Left ventricle myocardium superior (tissue), 1 donor: ENCODE results near the gene CD52. TPM values are rescaled to one million over a fixed set of nuclear protein-coding genes. Genes with fewer than 3 reads are reported as not detected.
A peak's percentile ranks its signal among the peaks of the same experiment; 100 is the strongest.
"Not testable (repeated sequence)": the region's sequence is repeated elsewhere in the genome, so short reads cannot be mapped to it uniquely, and the experiment has no call there.

Experiments used
- ATAC-seq: fragments of 200-7000 bp; cut with Tn5 transposase; one replicate; pipeline ENCODE4 v1.9.1; 2020; ENCODE audit warnings: mild to moderate bottlenecking, moderate library complexity
- DNase-seq: peaks from one replicate; pipeline ENCODE4 v3.0.0-alpha.2; 2020
- intact Hi-C: fragments of 100-400 bp; cut with micrococcal nuclease; formaldehyde crosslinking; loops from one replicate; pipeline ENCODE4 v1.11.0; 2022
- total RNA-seq: library from RNA; stranded (reverse); fragmentation: NEBNext Ultra II Directional; extraction: Animal tissue kit (Norgen Biotek cat#: 25700); gene quantifications from one replicate; pipeline ENCODE4 v1.2.1, GENCODE V29; 2021
- donor health status: DM: no; HTN: yes; CAD: no; lungs with severe emphysema.

CD52 gene
- total RNA-seq, 1 donor from 2014 or later = 6.3 TPM

- no peak for DNase-seq
- no peak for ATAC-seq
- intact Hi-C loops = loop anchor here (5.0 kb wide), 1 partner anchor 45 kb away; no protein-coding TSS in a partner anchor
Observed at GRCh38 chr1:26322042-26322331, 4.2 kb downstream of the CD52 start.

- intact Hi-C loops = loop anchor here (5.0 kb wide), 1 partner anchor 46 kb away; no protein-coding TSS in a partner anchor
- DNase-seq = no peak
- ATAC-seq = no peak
Observed at GRCh38 chr1:26323382-26323781, 5.6 kb downstream of the CD52 start.

GRCh38 chr1:26324550-26324949, 6.8 kb downstream of the CD52 start:
- intact Hi-C loops = loop anchor here (5.0 kb wide), 1 partner anchor 47 kb away; no protein-coding TSS in a partner anchor
- ATAC-seq (no peak), DNase-seq (no peak)

GRCh38 chr1:26327956-26328362, 10.2 kb downstream of the CD52 start:
- DNase-seq = no peak
- no peak for ATAC-seq
- intact Hi-C loops = no loop called here

GRCh38 chr1:26328597-26328996, 10.8 kb downstream of the CD52 start:
- intact Hi-C loops = no loop called here
- ATAC-seq = no peak

GRCh38 chr1:26329380-26329779, 11.6 kb downstream of the CD52 start:
- ATAC-seq, DNase-seq, intact Hi-C loops: not testable (repeated sequence)

More at GRCh38 chr1:26328597-26328996, 10.8 kb downstream of the CD52 start:
- DNase-seq = no peak

- intact Hi-C loops = no loop called here
Observed at GRCh38 chr1:26330276-26330675, 12.5 kb downstream of the CD52 start.

GRCh38 chr1:26333312-26333711, 15.6 kb downstream of the CD52 start:
- ATAC-seq, DNase-seq, intact Hi-C loops: not testable (repeated sequence)

More at GRCh38 chr1:26330276-26330675, 12.5 kb downstream of the CD52 start:
- no peak for DNase-seq
- no peak for ATAC-seq

GRCh38 chr1:26335774-26336476, 18.2 kb downstream of the CD52 start:
- ATAC-seq (peak; percentile 22), DNase-seq (no peak)
- intact Hi-C loops = no loop called here

- peak; percentile 92 for ATAC-seq
- intact Hi-C loops = no loop called here
- DNase-seq = peak; percentile 81
Observed at GRCh38 chr1:26336477-26337205, 18.9 kb downstream of the CD52 start.

GRCh38 chr1:26337206-26337535, 19.4 kb downstream of the CD52 start:
- DNase-seq = no peak
- intact Hi-C loops = no loop called here
- ATAC-seq = no peak

- DNase-seq (no peak), ATAC-seq (no peak)
- intact Hi-C loops = no loop called here
Observed at GRCh38 chr1:26337625-26338024, 19.9 kb downstream of the CD52 start.

- DNase-seq = no peak
- no peak for ATAC-seq
- intact Hi-C loops = no loop called here
Observed at GRCh38 chr1:26338670-26339069, 20.9 kb downstream of the CD52 start.

- DNase-seq (no peak), ATAC-seq (no peak)
- intact Hi-C loops = no loop called here
Observed at GRCh38 chr1:26340047-26340481, 22.3 kb downstream of the CD52 start.

- no peak for DNase-seq
- no peak for ATAC-seq
- intact Hi-C loops = no loop called here
Observed at GRCh38 chr1:26344147-26344920, 26.6 kb downstream of the CD52 start.

- intact Hi-C loops = no loop called here
- DNase-seq (no peak), ATAC-seq (no peak)
Observed at GRCh38 chr1:26345718-26346117, 28.0 kb downstream of the CD52 start.

- DNase-seq (no peak), ATAC-seq (no peak)
- intact Hi-C loops = no loop called here
Observed at GRCh38 chr1:26346274-26347033, 28.7 kb downstream of the CD52 start.

- DNase-seq (no peak), ATAC-seq (no peak)
- intact Hi-C loops = no loop called here
Observed at GRCh38 chr1:26349188-26349876, 31.6 kb downstream of the CD52 start.

- intact Hi-C loops = no loop called here
- ATAC-seq = no peak
- no peak for DNase-seq
Observed at GRCh38 chr1:26349877-26350244, 32.1 kb downstream of the CD52 start.
